Tibial artery (tissue), 4 donors: ENCODE measurements around the gene PAPPA2.

ENCODE experiments used
- DNase-seq, 2 donors: peaks; one replicate each; pipeline ENCODE4 v3.0.0-alpha.2; 2019
- H3K27ac ChIP-seq, 2 donors: fragments of 200-600 bp; sonication (generic) in 1 of 2; 1 replicate in 1 of 2; 2 replicates in 1 of 2; pipeline ENCODE4 v1.5.1; 2018 to 2019; ENCODE audit warnings: mild to moderate bottlenecking in 1 of 2
- H3K27me3 ChIP-seq, 2 donors: fragments of 200-600 bp; sonication (generic) in 1 of 2; one replicate each; pipeline versions ENCODE4 v1.5.1 to v1.6.0; 2016 to 2019
- H3K36me3 ChIP-seq, 3 donors: fragments of 200-600 bp; sonication (generic) in 2 of 3; one replicate each; pipeline ENCODE4 v1.5.1; 2016 to 2019; ENCODE audit warnings: mild to moderate bottlenecking in 2 of 3
- H3K4me1 ChIP-seq, 4 donors: fragments of 200-600 bp; sonication (generic) in 2 of 4; 1 replicate in 3 of 4; 2 replicates in 1 of 4; pipeline ENCODE4 v1.5.1; 2016 to 2019
- H3K4me3 ChIP-seq, 2 donors: fragments of 200-600 bp; sonication (generic) in 1 of 2; 1 replicate in 1 of 2; 2 replicates in 1 of 2; pipeline ENCODE4 v1.5.1; 2018 to 2019; ENCODE audit warnings: mild to moderate bottlenecking in 2 of 2
- H3K9me3 ChIP-seq, 3 donors: fragments of 200-600 bp; sonication (generic) in 1 of 3; one replicate each; pipeline ENCODE4 v1.5.1; 2016 to 2019
- intact Hi-C: fragments of 100-400 bp; cut with DNase I; formaldehyde crosslinking; loops from one replicate; pipeline ENCODE4 v1.15.0; 2023; ENCODE audit warnings: low total_unique reads
- TF ChIP-seq, protein P1 (sequence below), 2 experiments: fragments of 200-600 bp in 1 of 2; fragments of 450-650 bp in 1 of 2; IDR thresholded peaks; one replicate each; pipeline ENCODE4 v1.5.1; 2017 to 2019; ENCODE audit warnings: antibody characterized with exemption in 2 of 2, mild to moderate bottlenecking in 1 of 2, moderate library complexity in 1 of 2

PAPPA2 gene

DNA sequence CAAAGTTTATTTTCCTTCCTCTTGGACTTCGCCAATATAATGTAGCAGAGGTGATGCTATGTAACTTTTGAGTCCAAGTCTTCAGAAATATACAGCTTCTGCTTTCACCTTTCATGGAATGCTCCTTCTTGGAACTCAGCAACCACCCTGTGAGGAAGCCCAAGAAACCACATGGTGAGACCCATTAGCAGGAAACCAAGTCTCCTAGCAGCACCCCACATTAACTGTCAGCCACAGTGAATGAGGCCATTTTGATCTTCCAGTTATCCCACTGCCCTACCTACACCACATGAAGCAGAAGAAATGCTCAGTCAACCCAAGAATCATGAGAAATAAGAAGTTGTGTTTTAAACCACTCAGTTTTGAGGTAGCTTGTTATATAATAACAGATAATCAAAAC, 58.2 kb downstream of the PAPPA2 start:
- Histone ChIP-seq H3K4me3 (no peak overlapping the region), H3K4me1 (no peaks in the 10 kb centered on the region), H3K27me3 (no peaks in the 10 kb centered on the region), H3K36me3 (no peaks in the 10 kb centered on the region), H3K27ac (no peak overlapping the region), H3K9me3 (no peaks in the 10 kb centered on the region)
- no peak for DNase-seq
- TF ChIP-seq, protein P1, sequence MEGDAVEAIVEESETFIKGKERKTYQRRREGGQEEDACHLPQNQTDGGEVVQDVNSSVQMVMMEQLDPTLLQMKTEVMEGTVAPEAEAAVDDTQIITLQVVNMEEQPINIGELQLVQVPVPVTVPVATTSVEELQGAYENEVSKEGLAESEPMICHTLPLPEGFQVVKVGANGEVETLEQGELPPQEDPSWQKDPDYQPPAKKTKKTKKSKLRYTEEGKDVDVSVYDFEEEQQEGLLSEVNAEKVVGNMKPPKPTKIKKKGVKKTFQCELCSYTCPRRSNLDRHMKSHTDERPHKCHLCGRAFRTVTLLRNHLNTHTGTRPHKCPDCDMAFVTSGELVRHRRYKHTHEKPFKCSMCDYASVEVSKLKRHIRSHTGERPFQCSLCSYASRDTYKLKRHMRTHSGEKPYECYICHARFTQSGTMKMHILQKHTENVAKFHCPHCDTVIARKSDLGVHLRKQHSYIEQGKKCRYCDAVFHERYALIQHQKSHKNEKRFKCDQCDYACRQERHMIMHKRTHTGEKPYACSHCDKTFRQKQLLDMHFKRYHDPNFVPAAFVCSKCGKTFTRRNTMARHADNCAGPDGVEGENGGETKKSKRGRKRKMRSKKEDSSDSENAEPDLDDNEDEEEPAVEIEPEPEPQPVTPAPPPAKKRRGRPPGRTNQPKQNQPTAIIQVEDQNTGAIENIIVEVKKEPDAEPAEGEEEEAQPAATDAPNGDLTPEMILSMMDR (IDR thresholded peaks at IDR 0.05) = no peak
- intact Hi-C loops = no loop called here

DNA sequence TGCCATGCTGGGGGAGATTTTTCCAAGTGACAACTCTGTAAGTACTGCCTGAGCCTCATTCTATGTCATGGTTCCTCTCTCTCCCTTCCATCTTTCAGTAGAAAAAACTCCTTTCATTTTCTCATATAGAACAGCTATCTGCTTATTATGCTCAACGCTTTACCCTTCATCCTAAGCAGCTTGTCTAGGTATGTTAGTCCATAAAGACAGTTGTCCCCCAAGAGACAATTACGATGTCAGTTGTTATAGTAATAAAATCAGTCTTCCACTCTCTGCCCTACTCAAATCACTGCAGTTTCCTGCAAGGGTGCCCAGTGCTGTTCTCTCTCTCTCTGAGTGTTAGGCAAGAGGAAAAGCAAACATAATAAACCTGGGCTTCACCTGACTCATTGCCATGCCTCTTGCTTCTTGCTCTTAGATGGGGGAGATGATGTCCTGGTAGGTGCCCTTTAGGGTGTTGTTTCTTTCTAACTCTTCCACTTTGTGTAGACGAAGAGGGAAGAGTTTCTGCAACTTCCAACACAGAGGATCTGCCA, 59.4 kb downstream of the PAPPA2 start:
- Histone ChIP-seq H3K27ac (no peak overlapping the region), H3K4me1 (no peaks in the 10 kb centered on the region), H3K9me3 (no peaks in the 10 kb centered on the region), H3K36me3 (no peaks in the 10 kb centered on the region), H3K27me3 (no peaks in the 10 kb centered on the region), H3K4me3 (no peak overlapping the region)
- TF ChIP-seq, protein P1 (IDR thresholded peaks at IDR 0.05) = no peak
- intact Hi-C loops = no loop called here
- DNase-seq = no peak

DNA sequence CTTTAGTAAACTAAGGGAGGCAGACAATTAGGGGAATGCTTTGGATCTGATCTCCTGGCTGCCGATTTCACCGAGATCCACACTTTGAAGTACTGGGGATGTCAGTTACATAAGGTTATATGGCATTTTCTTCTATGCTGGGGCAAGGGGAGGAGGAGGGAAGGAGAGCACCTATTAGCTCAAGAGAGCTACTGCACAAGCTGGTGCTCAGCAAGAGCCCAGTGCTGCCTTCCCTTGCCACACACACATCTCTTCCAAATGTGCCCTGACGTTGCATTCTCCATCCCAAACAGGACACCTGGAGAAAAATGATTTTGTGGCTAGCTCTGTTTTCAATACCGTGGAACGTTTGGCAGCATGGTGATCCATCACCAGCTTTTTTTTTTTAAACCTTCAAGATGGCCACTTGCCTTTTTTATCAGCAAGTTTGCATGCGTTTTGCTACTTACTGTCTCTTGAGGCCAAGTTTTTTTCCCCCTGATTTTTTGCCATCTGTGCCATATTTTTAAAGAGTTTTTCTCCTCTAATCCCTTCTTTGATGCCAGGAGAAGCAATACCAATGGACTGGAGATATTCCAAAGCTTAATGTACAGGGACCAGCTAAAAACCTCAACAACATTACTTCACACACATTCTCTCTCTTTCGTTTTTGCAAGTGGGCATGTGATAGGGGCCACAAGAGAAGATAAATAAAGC, 66.6 kb downstream of the PAPPA2 start:
- no peaks in the 10 kb centered on the region for H3K27me3 ChIP-seq
- no peaks in the 10 kb centered on the region for H3K4me1 ChIP-seq
- no peak for DNase-seq
- no peaks in the 10 kb centered on the region for H3K36me3 ChIP-seq
- H3K27ac ChIP-seq = no peak overlapping the region
- intact Hi-C loops = no loop called here
- TF ChIP-seq, protein P1 (IDR thresholded peaks at IDR 0.05) = no peak
- no peaks in the 10 kb centered on the region for H3K9me3 ChIP-seq
- H3K4me3 ChIP-seq = no peak overlapping the region

DNA sequence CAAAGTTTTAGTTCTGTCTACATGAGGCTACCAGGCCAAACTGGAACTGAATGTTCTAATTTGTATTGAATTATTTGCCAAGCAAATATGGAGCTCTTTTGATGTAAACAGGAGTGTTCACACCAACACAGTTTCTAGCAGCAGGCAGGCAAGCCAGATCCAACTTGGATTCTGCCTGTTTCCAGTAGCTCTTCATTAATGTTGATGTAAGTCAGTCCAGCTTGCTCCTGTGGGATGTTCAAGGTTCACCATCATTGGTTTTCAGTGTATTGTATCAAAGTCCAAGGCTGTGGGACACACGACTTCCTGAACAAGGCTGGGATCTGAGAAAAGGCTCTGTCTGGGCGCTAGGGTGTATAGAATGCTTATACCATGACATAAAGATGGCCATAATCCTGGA, 68.1 kb downstream of the PAPPA2 start:
- no peaks in the 10 kb centered on the region for H3K9me3 ChIP-seq
- intact Hi-C loops = no loop called here
- no peak for DNase-seq
- H3K4me3 ChIP-seq = no peak overlapping the region
- H3K27me3 ChIP-seq = no peaks in the 10 kb centered on the region
- TF ChIP-seq, protein P1 (IDR thresholded peaks at IDR 0.05) = no peak
- H3K27ac ChIP-seq = no peak overlapping the region
- no peaks in the 10 kb centered on the region for H3K4me1 ChIP-seq
- H3K36me3 ChIP-seq = no peaks in the 10 kb centered on the region

DNA sequence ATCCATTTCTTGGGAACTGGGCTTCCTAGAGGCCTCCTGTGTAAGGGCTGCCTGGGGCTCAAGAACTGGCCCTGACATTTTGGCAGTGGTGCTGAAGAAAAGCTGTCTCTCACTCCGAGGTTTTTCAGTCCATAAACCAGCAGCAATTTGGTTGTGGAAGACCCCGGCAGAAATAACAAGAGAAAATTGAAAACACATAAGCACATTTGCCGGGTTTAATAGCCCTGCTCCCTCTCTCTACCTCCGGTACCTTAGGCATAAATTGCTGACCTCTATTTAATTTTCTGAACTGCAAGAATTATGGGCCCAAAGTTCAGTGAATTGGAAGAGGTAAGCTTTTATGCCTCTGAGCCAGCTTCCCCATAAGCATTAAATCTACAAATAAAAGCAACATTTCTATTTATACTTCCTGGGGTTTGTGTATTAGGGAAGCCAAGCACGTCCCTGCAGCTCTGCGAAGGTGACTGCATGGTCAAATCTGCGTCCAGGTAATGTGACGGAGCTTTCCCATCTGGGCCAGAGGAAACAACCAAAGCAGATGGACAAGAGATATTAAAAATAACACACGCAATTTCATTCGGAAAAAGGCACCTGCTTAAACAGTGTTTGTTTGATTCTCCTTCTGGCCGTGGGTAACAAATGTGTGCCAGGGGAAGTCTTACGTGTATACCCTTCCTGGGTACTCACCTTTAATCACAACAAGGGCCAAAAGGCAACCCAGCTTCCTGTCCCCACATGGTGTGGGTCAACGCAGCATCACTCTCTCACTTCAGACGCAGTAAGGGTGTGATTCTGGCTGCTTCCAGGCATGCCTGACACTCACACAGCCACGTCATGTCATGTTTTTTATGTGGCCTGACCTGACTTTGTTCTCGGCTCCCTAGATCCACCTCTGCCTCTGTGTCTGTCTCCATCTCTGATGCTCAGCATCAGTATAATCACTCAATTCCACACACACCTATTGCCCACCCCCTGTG, 69.2 kb downstream of the PAPPA2 start:
- Histone ChIP-seq H3K4me1 (no peaks in the 10 kb centered on the region), H3K4me3 (no peak overlapping the region), H3K27me3 (no peaks in the 10 kb centered on the region), H3K27ac (no peak overlapping the region), H3K9me3 (no peaks in the 10 kb centered on the region), H3K36me3 (no peaks in the 10 kb centered on the region)
- intact Hi-C loops = no loop called here
- DNase-seq = no peak
- TF ChIP-seq, protein P1 (IDR thresholded peaks at IDR 0.05) = no peak
